Small intestine (tissue), 7 donors: ENCODE measurements around the gene ARHGAP24. TPM values are rescaled to one million over a fixed set of nuclear protein-coding genes. Genes with fewer than 3 reads are reported as not detected.

Experiments
- DNase-seq, 2 donors: peaks; one replicate each; pipeline versions ENCODE4 v3.0.0 to v3.0.0-alpha.2; 2013
- FAIRE-seq: peaks from 2 replicates; lab custom pipeline; 2012; peaks lifted over from hg19 to GRCh38; lab: Jason Lieb, UNC
- H3K27ac ChIP-seq, 3 donors: one replicate each; pipeline ENCODE4 v1.5.1; 2013; ENCODE audit warnings: low read length in 2 of 3, mild to moderate bottlenecking in 2 of 3, control low read depth in 1 of 3, inconsistent platforms in 1 of 3, low read depth in 1 of 3, moderate library complexity in 1 of 3
- H3K27me3 ChIP-seq, 3 donors: one replicate each; pipeline ENCODE4 v1.6.1; 2013; ENCODE audit warnings: low read length in 3 of 3, inconsistent platforms in 1 of 3; ENCODE audit not compliant: control insufficient read depth in 3 of 3, insufficient read depth in 3 of 3
- H3K36me3 ChIP-seq, 3 donors: one replicate each; pipeline ENCODE4 v1.6.1; 2013; ENCODE audit warnings: low read length in 3 of 3, inconsistent platforms in 1 of 3, low read depth in 1 of 3, mild to moderate bottlenecking in 1 of 3, moderate library complexity in 1 of 3; ENCODE audit not compliant: control insufficient read depth in 3 of 3, insufficient read depth in 2 of 3
- H3K4me1 ChIP-seq, 3 donors: one replicate each; pipeline ENCODE4 v1.6.1; 2013; ENCODE audit warnings: low read length in 2 of 3, inconsistent platforms in 1 of 3, low read depth in 1 of 3, mild to moderate bottlenecking in 1 of 3, moderate library complexity in 1 of 3; ENCODE audit not compliant: control insufficient read depth in 3 of 3, insufficient read depth in 2 of 3
- H3K4me3 ChIP-seq, 3 donors: one replicate each; pipeline ENCODE4 v1.5.1; 2013; ENCODE audit warnings: low read length in 3 of 3, control low read depth in 1 of 3, inconsistent platforms in 1 of 3, low read depth in 1 of 3, mild to moderate bottlenecking in 1 of 3, moderate library complexity in 1 of 3
- H3K9me3 ChIP-seq, 2 donors: one replicate each; pipeline ENCODE4 v1.6.1; 2013; ENCODE audit warnings: low read depth in 1 of 2, low read length in 1 of 2; ENCODE audit not compliant: control insufficient read depth in 2 of 2, insufficient read depth in 1 of 2
- WGBS, 3 donors: extraction: QIAGEN DNeasy Blood & Tissue Kit; methylation state at CpG; one replicate each; pipeline ENCODE4 v1.1.7; 2013; 5-methylcytosine and 5-hydroxymethylcytosine counted together
- polyA plus RNA-seq, 4 donors: library from polyadenylated mRNA; stranded (reverse) in 3 of 4; unstranded in 1 of 4; fragments of 200-250 nt in 3 of 4; fragments of 120-200 nt in 1 of 4; gene quantifications; one replicate each; pipeline versions ENCODE4 v1.2.1 to v1.2.3, GENCODE V29; 2013
- donor health status: healthy with polysubstance abuse.
- donor health status: control.
- donor health status: control.
- donor health status: Bipolar disorder and iron deficiency.
- donor health status: healthy.

Gene ARHGAP24
- polyA plus RNA-seq, 4 donors, result 1.1 to 4.0 (median 3.8) TPM

- Histone ChIP-seq H3K27ac (no peak overlapping the region), H3K4me3 (peak overlapping the region; percentile 27 to 62 (median 47)), H3K4me1 (no peaks in the 10 kb centered on the region), H3K9me3 (no peaks in the 10 kb centered on the region), H3K36me3 (no peaks in the 10 kb centered on the region), H3K27me3 (peaks cover 0 to 10% (median 0%) of the 10 kb centered on the region in 3 donors)
- WGBS, 3 donors, result 4 to 5% (median 4%) methylated on average over 11 to 16 of the region's 21 CpGs
- DNase-seq (peak in 1 of 2 donors; percentile 8), FAIRE-seq (peak; percentile 79)
Observed at GRCh38 chr4:85475631-85476233, 782 bp downstream of the ARHGAP24 start.

GRCh38 chr4:85476381-85476780 lies 1.4 kb downstream of the ARHGAP24 start:
- FAIRE-seq (no peak), DNase-seq (no peak)
- Histone ChIP-seq H3K27me3 (peaks cover 0 to 10% (median 0%) of the 10 kb centered on the region in 3 donors), H3K9me3 (no peaks in the 10 kb centered on the region), H3K27ac (no peak overlapping the region), H3K4me3 (no peak overlapping the region), H3K36me3 (no peaks in the 10 kb centered on the region), H3K4me1 (no peaks in the 10 kb centered on the region)
- WGBS, 3 donors, result 59 to 75% (median 70%) methylated on average over 4 of the region's 4 CpGs

- Histone ChIP-seq H3K27ac (no peak overlapping the region), H3K4me3 (no peak overlapping the region), H3K36me3 (no peaks in the 10 kb centered on the region), H3K9me3 (no peaks in the 10 kb centered on the region), H3K27me3 (peaks cover 0 to 10% (median 0%) of the 10 kb centered on the region in 3 donors), H3K4me1 (no peaks in the 10 kb centered on the region)
- DNase-seq (no peak), FAIRE-seq (no peak)
- 81 to 91% (median 84%) methylated on average over 9 of the region's 9 CpGs for WGBS, 3 donors
Observed at GRCh38 chr4:85477534-85477933, 2.6 kb downstream of the ARHGAP24 start.

- no peak overlapping the region for H3K27ac ChIP-seq
- FAIRE-seq (no peak), DNase-seq (no peak)
- WGBS, 3 donors, result 69 to 90% (median 84%) methylated on average over 2 of the region's 2 CpGs
- peaks cover 0 to 10% (median 0%) of the 10 kb centered on the region in 3 donors for H3K27me3 ChIP-seq
- no peak overlapping the region for H3K4me3 ChIP-seq
- H3K9me3 ChIP-seq, result no peaks in the 10 kb centered on the region
- H3K4me1 ChIP-seq, result no peaks in the 10 kb centered on the region
- no peaks in the 10 kb centered on the region for H3K36me3 ChIP-seq
Observed at GRCh38 chr4:85478576-85478975, 3.6 kb downstream of the ARHGAP24 start.

GRCh38 chr4:85482010-85482738 lies 7.2 kb downstream of the ARHGAP24 start:
- Histone ChIP-seq H3K27me3 (peaks cover 0 to 6% (median 0%) of the 10 kb centered on the region in 3 donors), H3K9me3 (no peaks in the 10 kb centered on the region), H3K4me1 (no peaks in the 10 kb centered on the region), H3K27ac (no peak overlapping the region), H3K4me3 (no peak overlapping the region), H3K36me3 (no peaks in the 10 kb centered on the region)
- DNase-seq, result no peak
- FAIRE-seq, result no peak
- WGBS, 3 donors, result 64 to 73% (median 66%) methylated on average over 5 of the region's 5 CpGs

GRCh38 chr4:85486425-85487086 lies 11.6 kb downstream of the ARHGAP24 start:
- H3K9me3 ChIP-seq, result no peaks in the 10 kb centered on the region
- H3K4me3 ChIP-seq, result no peak overlapping the region
- FAIRE-seq (no peak), DNase-seq (no peak)
- WGBS, 3 donors, result 87 to 91% (median 90%) methylated on average over 3 of the region's 3 CpGs
- H3K27me3 ChIP-seq, result no peaks in the 10 kb centered on the region
- no peaks in the 10 kb centered on the region for H3K4me1 ChIP-seq
- H3K36me3 ChIP-seq, result no peaks in the 10 kb centered on the region
- H3K27ac ChIP-seq, result no peak overlapping the region

- 22 to 65% (median 52%) methylated on average over 1 of the region's 1 CpG for WGBS, 3 donors
- no peaks in the 10 kb centered on the region for H3K36me3 ChIP-seq
- H3K27me3 ChIP-seq, result no peaks in the 10 kb centered on the region
- H3K27ac ChIP-seq, result no peak overlapping the region
- no peaks in the 10 kb centered on the region for H3K9me3 ChIP-seq
- H3K4me3 ChIP-seq, result no peak overlapping the region
- DNase-seq, result no peak
- no peak for FAIRE-seq
- no peaks in the 10 kb centered on the region for H3K4me1 ChIP-seq
Observed at GRCh38 chr4:85488416-85488815, 13.5 kb downstream of the ARHGAP24 start.

GRCh38 chr4:85489273-85489981 lies 14.5 kb downstream of the ARHGAP24 start:
- Histone ChIP-seq H3K27me3 (no peaks in the 10 kb centered on the region), H3K36me3 (no peaks in the 10 kb centered on the region), H3K4me3 (no peak overlapping the region), H3K27ac (no peak overlapping the region), H3K4me1 (no peaks in the 10 kb centered on the region), H3K9me3 (no peaks in the 10 kb centered on the region)
- no peak for FAIRE-seq
- WGBS, 3 donors, result 83 to 91% (median 85%) methylated on average over 3 of the region's 3 CpGs
- DNase-seq, result peak in 1 of 2 donors; percentile 12
